Mucosa of stomach (tissue), 1 donor: ENCODE measurements around the gene TRPV4.

Source experiments
- H3K27me3 ChIP-seq: one replicate; pipeline ENCODE4 v1.7.0; 2013; ENCODE audit warnings: mild to moderate bottlenecking, low read length; ENCODE audit not compliant: control insufficient read depth, insufficient read depth
- H3K36me3 ChIP-seq: one replicate; pipeline ENCODE4 v1.7.0; 2013; ENCODE audit warnings: low read length; ENCODE audit not compliant: control insufficient read depth, insufficient read depth
- H3K4me1 ChIP-seq: one replicate; pipeline ENCODE4 v1.7.0; 2013; ENCODE audit warnings: mild to moderate bottlenecking, low read length; ENCODE audit not compliant: control insufficient read depth, insufficient read depth
- H3K4me3 ChIP-seq: one replicate; pipeline ENCODE4 v1.7.0; 2013; ENCODE audit warnings: low read length
- H3K9ac ChIP-seq: one replicate; pipeline ENCODE4 v1.7.0; 2013; ENCODE audit warnings: mild to moderate bottlenecking, low read length, moderate library complexity
- H3K9me3 ChIP-seq: one replicate; pipeline ENCODE4 v1.7.0; 2013; ENCODE audit warnings: mild to moderate bottlenecking, low read length, moderate library complexity; ENCODE audit not compliant: control insufficient read depth
- donor health status: Pancreatic carcinoma.

Gene TRPV4

GRCh38 chr12:109767991-109768900 lies 65.0 kb downstream of the TRPV4 start:
- H3K27me3 ChIP-seq, result no peaks in the 10 kb centered on the region
- H3K4me3 ChIP-seq, result no peak overlapping the region
- H3K36me3 ChIP-seq, result no peaks in the 10 kb centered on the region
- no peak overlapping the region for H3K9ac ChIP-seq
- peaks cover 9% of the 10 kb centered on the region for H3K4me1 ChIP-seq
- no peaks in the 10 kb centered on the region for H3K9me3 ChIP-seq

GRCh38 chr12:109767456-109767855 lies 65.7 kb downstream of the TRPV4 start:
- Histone ChIP-seq H3K36me3 (no peaks in the 10 kb centered on the region), H3K9ac (no peak overlapping the region), H3K27me3 (no peaks in the 10 kb centered on the region), H3K9me3 (no peaks in the 10 kb centered on the region), H3K4me1 (peaks cover 4% of the 10 kb centered on the region), H3K4me3 (no peak overlapping the region)

- H3K4me1 ChIP-seq, result peaks cover 4% of the 10 kb centered on the region
- H3K4me3 ChIP-seq, result no peak overlapping the region
- H3K9me3 ChIP-seq, result no peaks in the 10 kb centered on the region
- H3K9ac ChIP-seq, result no peak overlapping the region
- no peaks in the 10 kb centered on the region for H3K27me3 ChIP-seq
- no peaks in the 10 kb centered on the region for H3K36me3 ChIP-seq
These were observed 66.9 kb downstream of the TRPV4 start for GRCh38 chr12:109766251-109766778.

GRCh38 chr12:109765446-109765810 lies 67.8 kb downstream of the TRPV4 start:
- Histone ChIP-seq H3K27me3 (no peaks in the 10 kb centered on the region), H3K9me3 (no peaks in the 10 kb centered on the region), H3K4me3 (no peak overlapping the region), H3K36me3 (no peaks in the 10 kb centered on the region), H3K4me1 (peaks cover 12% of the 10 kb centered on the region), H3K9ac (no peak overlapping the region)

GRCh38 chr12:109764776-109765445 lies 68.3 kb downstream of the TRPV4 start:
- no peak overlapping the region for H3K4me3 ChIP-seq
- H3K9ac ChIP-seq, result no peak overlapping the region
- H3K27me3 ChIP-seq, result no peaks in the 10 kb centered on the region
- no peaks in the 10 kb centered on the region for H3K9me3 ChIP-seq
- peaks cover 17% of the 10 kb centered on the region for H3K4me1 ChIP-seq
- no peaks in the 10 kb centered on the region for H3K36me3 ChIP-seq

- no peak overlapping the region for H3K9ac ChIP-seq
- H3K27me3 ChIP-seq, result no peaks in the 10 kb centered on the region
- no peaks in the 10 kb centered on the region for H3K36me3 ChIP-seq
- H3K4me3 ChIP-seq, result no peak overlapping the region
- H3K9me3 ChIP-seq, result no peaks in the 10 kb centered on the region
- peaks cover 18% of the 10 kb centered on the region for H3K4me1 ChIP-seq
These were observed 69.1 kb downstream of the TRPV4 start for GRCh38 chr12:109764123-109764522.

GRCh38 chr12:109763201-109763841 lies 69.9 kb downstream of the TRPV4 start:
- Histone ChIP-seq H3K27me3 (no peaks in the 10 kb centered on the region), H3K4me3 (no peak overlapping the region), H3K36me3 (no peaks in the 10 kb centered on the region), H3K9ac (no peak overlapping the region), H3K4me1 (peaks cover 18% of the 10 kb centered on the region), H3K9me3 (no peaks in the 10 kb centered on the region)

GRCh38 chr12:109762673-109763191 lies 70.5 kb downstream of the TRPV4 start:
- H3K4me3 ChIP-seq, result no peak overlapping the region
- no peaks in the 10 kb centered on the region for H3K27me3 ChIP-seq
- H3K9me3 ChIP-seq, result no peaks in the 10 kb centered on the region
- no peak overlapping the region for H3K9ac ChIP-seq
- H3K36me3 ChIP-seq, result no peaks in the 10 kb centered on the region
- H3K4me1 ChIP-seq, result peaks cover 18% of the 10 kb centered on the region

- H3K36me3 ChIP-seq, result no peaks in the 10 kb centered on the region
- no peak overlapping the region for H3K9ac ChIP-seq
- H3K4me1 ChIP-seq, result peaks cover 18% of the 10 kb centered on the region
- no peak overlapping the region for H3K4me3 ChIP-seq
- H3K27me3 ChIP-seq, result no peaks in the 10 kb centered on the region
- no peaks in the 10 kb centered on the region for H3K9me3 ChIP-seq
These were observed 71.0 kb downstream of the TRPV4 start for GRCh38 chr12:109762071-109762672.

GRCh38 chr12:109760930-109761921 lies 72.0 kb downstream of the TRPV4 start:
- Histone ChIP-seq H3K9ac (no peak overlapping the region), H3K9me3 (no peaks in the 10 kb centered on the region), H3K27me3 (no peaks in the 10 kb centered on the region), H3K36me3 (no peaks in the 10 kb centered on the region), H3K4me3 (no peak overlapping the region), H3K4me1 (peaks cover 18% of the 10 kb centered on the region)
